Breast epithelium (tissue), 3 donors: ENCODE results near the gene PPP1R37.

Source experiments
- CTCF ChIP-seq, 3 donors: fragments of 450-650 bp; IDR thresholded peaks; one replicate each; pipeline ENCODE4 v1.5.1; 2016 to 2017; ENCODE audit warnings: antibody characterized with exemption in 3 of 3, mild to moderate bottlenecking in 3 of 3, moderate library complexity in 3 of 3
- POLR2A ChIP-seq: fragments of 450-650 bp; IDR thresholded peaks from one replicate; pipeline ENCODE4 v1.6.1; 2016; ENCODE audit warnings: antibody characterized with exemption, mild to moderate bottlenecking, moderate library complexity
- POLR2AphosphoS5 ChIP-seq, 3 donors: sonication (generic); formaldehyde crosslinking; IDR thresholded peaks; one replicate each; pipeline ENCODE4 v1.6.1; 2017; ENCODE audit warnings: antibody characterized with exemption in 3 of 3

GRCh38 chr19:45147835-45148676 lies 55.1 kb downstream of the PPP1R37 start:
- no peak for TF ChIP-seq CTCF (IDR thresholded peaks at IDR 0.05)
- TF ChIP-seq POLR2AphosphoS5 (IDR thresholded peaks at IDR 0.05), result no peak
- TF ChIP-seq POLR2A, result no peak
